Gastroesophageal sphincter (tissue), 3 donors: ENCODE measurements around the gene CLEC4G.

Experiments used
- CTCF ChIP-seq, 4 experiments: fragments of 200-600 bp in 2 of 4; fragments of 450-650 bp in 2 of 4; sonication (generic) in 1 of 4; IDR thresholded peaks; one replicate each; pipeline ENCODE4 v1.5.1; 2017 to 2019; ENCODE audit warnings: antibody characterized with exemption in 4 of 4, mild to moderate bottlenecking in 2 of 4, moderate library complexity in 2 of 4
- POLR2A ChIP-seq, 2 donors: fragments of 450-650 bp; IDR thresholded peaks; one replicate each; pipeline ENCODE4 v1.6.1; 2017; ENCODE audit warnings: antibody characterized with exemption in 2 of 2, mild to moderate bottlenecking in 2 of 2, moderate library complexity in 1 of 2
- POLR2AphosphoS5 ChIP-seq: sonication (generic); formaldehyde crosslinking; IDR thresholded peaks from one replicate; pipeline ENCODE4 v1.6.1; 2017; ENCODE audit warnings: antibody characterized with exemption

DNA sequence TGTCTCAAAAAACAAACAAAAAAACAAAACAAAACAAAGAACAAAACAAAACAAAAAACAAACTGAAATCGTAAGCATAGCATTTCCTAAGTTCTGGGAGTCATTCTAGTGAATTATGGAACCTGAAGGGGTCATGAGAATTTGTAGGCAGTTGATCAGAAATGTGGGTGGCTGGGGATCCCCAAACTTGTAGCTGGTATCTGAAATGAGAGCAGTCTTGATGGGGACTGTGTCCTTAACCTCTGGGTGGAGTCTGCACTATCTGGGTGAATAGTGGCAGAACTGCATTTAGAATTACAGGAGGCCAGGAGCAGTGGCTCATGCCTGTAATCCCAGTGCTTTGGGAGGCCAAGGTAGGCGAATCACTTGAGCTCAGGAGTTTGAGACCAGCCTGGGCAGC, 6.1 kb downstream of the CLEC4G start:
- TF ChIP-seq POLR2AphosphoS5 (no peak), POLR2A (IDR thresholded peaks at IDR 0.05) (no peak), CTCF (IDR thresholded peaks at IDR 0.05) (no peak)
